SKM-1 (cell line): ENCODE data around the gene ZDHHC1.

Experiments
- DNase-seq: peaks from one replicate; lab custom pipeline; 2025; ENCODE audit not compliant: unreplicated experiment; lab: John Stamatoyannopoulos, UW

Gene ZDHHC1

DNA sequence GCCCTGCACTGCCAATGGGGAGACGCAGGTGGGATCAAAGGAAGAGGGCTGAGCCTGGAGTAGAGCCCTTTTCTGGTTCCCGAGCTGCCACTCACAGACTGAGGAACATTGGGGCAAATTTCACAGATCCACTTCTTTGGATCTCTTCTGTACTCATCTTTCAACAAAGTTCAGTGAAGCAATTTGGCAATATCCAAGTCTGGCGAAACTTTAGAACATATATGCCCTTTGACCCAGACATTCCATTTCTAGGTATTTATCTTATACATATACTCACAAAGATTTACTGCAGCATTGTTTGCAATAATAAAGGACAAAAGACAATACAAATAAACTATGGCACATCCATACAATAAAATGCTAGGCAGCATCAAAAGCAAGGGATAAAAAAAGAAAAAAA lies 4.9 kb downstream of the ZDHHC1 start:
- no peak for DNase-seq

DNA sequence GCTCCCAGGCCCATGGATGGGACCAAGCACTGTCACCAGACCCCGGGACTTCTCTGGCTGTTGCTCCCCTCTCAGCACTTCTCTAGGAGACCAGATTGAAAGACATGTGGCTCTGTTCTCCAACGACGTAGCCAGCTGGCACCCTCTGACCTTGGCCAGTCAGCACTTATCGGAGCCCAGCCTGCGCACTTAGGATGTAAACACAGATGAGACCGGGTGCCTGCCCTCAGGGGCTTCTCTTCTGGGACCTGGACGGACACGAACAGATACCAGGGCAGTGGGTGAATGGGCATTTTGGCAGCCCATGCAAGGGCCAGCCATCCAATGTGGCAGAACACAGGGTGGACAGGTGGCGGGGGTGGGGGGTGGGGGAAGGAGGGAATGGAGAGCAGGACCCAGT lies 6.6 kb downstream of the ZDHHC1 start:
- no peak for DNase-seq

DNA sequence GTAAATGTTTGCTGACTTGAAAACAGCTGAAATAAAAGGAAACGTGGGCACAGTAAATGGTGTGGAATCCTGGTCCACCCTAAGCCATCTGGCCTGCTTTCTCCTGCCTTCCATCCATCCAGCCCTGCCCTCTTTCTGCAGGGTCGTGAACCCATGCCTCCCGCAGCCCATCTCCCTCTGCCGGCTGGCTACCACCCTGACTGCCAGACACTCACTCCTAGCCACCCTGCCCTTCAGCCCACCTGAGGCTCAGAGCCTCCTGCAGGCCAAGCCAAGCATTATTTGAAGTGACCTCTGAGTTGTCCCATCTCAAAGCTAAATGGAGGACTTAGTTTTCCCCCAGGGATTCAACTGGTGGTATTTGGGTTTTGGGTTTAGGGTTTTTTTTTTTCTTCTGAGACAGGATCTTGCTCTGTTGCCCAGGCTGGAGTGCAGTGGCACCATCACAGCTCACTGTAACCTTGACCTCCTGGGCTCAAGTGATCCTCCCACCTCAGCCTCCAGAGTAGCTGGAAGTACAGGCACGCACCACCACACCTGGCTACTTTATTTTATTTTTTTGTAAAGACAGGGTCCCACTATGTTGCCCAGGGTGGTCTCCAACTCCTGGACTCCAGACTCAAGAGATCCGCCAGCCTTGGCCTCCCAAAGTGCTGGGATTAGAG lies 8.4 kb downstream of the ZDHHC1 start:
- DNase-seq, result no peak

DNA sequence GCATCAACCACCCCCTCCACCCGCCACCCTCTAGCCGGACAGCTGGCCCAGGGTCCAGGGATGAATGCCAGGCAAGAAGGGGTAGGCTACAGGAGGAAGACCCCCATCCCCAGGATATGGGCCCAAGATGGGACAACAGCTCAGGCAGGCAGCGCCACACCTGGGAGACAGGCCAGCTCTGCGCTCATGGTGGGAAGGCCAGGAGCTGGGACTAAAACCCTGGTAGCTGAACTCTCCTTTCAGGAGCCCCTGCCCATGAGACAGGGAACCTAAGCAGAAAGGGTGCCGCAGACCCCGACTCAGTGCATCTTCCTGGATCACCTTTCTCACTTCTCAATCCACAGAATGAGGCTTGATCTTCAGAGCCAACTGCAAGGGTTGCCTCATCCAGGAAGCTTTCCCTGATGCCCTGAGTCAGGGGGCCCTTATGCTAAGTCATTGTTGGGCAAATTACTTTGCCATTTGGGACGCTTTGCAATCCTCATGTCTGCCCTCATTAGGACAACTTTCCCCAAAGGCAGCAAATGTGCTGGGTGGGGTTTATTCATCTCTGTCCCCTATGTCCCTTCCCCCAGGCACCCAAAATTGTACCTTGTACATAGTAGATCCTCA lies 9.0 kb downstream of the ZDHHC1 start:
- no peak for DNase-seq

DNA sequence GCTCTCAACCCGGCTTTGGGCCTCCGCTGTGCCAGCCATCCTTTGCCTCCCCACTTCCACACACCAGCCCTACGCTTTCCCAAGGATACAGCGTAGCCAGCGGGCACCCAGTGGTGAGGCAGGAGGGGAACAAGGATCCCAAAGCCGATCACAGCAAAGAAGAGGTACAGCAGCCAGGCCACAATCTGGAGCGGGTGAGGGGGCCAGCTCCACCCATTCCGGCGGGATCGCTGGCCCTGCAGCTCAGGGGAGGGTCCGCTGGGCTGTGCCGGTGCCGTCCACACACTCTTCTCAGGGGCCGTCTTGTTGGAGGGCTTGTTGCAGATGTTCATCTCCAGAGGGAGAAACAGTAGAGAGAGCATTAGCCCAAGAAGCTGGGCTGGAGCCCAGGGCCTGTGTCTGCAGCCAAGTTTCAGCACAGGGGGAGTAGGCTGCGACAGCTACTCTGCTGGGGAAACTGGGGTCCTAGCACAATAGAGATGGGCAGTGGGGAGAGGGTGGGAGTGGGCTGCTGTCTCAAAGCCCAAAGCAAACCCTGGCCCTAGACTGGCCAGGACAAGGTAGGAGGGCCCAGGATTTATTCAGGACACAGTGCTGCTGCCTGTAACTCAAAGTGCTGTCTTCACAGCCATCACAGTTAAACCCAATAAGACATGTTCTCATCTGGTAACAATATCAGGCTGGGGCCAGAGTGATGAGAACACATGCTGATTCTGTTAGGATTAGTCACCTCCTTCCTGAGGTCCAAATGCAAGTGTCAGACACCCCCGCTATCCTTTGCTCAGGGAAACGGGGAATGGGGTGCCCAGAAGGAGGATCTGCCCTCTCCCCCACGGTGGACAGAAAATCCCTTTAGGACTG lies 9.9 kb downstream of the ZDHHC1 start:
- DNase-seq, result no peak

DNA sequence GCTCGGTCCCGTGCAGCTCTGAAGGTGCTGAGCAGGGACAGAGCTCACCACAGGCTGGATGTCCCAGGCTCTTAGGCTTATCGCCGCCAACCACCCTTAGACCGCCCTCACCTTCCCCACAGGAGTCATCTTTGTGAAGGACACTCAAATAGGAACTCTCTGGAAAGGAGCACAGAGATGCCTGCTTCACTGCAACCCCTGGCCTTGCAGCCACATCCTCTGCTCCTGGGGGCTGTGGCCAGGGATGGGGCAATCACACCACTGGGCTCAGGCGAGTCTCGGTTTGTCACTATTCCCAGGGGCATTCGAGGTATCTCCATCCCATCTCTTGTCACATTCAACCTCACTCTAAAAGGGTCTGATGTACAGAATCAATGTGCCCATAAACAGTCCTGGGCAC lies 10.9 kb downstream of the ZDHHC1 start:
- DNase-seq, result no peak

DNA sequence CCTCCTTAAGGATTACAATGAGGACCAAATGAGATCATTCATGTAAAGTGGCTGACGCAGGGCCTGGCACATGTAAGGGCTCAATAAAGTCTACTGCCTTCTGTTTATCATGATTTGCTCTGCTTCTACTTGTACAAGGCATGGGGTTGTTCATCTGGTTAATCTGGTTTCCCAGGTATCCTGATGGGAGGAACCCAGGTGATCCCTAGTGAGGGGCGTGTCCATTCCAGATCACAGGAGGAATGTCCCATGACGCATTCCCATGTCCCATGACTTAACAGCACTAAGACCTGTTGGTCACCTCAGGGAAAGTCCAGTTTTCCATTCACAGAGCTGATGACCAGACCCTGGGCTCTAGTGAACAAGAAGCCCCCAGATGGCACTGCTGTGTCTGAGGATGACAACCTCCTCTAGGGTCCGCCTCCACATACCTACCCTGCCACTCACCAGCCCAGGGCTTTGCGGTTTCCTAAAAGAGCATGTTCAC lies 11.5 kb downstream of the ZDHHC1 start:
- no peak for DNase-seq

DNA sequence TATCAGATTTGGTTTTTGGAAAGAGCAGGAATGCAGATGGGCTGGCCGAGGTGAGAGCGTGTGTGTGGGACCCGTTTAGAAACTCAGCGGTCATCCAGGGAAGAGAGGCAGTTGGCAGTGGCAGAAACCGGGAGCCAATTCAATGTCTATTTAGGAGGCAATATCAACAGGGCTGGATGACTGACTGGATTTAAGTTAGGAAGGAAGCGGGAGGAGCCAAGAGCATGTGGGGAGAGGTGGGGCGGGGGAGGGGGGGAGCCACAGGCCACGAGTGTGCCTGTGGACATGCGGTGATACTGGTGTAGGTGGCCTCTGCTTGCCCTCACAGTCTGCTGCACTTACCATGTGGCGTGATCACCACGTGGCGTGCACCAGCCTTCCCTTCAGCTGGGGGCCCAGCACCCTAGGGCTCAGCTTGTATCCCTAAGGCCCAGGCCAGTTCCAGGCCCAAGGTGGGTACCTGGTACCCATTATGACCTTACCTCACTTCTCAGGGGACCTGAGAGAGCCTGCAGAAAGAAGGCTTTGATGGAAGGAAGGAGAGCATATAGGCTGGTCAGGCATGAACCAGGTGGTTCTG lies 12.2 kb downstream of the ZDHHC1 start:
- DNase-seq, result no peak

DNA sequence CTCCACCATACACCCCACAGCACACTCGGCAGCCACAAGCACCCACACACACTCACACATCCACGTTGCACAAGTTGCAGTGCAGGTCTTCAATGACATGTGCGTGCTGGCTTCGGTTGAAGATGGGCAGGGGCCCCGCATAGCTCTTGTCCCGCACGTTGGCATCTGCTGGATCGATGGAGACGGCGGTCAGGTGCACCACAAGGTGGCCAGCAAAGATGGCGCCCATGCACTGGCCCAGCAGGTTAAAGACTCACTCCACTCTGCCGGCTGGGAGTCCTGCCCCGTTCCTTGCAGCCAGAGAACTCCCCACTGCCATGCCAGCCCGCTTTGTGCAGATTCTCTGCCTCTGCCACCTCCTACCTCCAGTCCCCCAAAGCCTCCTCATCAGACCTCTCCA lies 15.4 kb downstream of the ZDHHC1 start:
- DNase-seq, result no peak

DNA sequence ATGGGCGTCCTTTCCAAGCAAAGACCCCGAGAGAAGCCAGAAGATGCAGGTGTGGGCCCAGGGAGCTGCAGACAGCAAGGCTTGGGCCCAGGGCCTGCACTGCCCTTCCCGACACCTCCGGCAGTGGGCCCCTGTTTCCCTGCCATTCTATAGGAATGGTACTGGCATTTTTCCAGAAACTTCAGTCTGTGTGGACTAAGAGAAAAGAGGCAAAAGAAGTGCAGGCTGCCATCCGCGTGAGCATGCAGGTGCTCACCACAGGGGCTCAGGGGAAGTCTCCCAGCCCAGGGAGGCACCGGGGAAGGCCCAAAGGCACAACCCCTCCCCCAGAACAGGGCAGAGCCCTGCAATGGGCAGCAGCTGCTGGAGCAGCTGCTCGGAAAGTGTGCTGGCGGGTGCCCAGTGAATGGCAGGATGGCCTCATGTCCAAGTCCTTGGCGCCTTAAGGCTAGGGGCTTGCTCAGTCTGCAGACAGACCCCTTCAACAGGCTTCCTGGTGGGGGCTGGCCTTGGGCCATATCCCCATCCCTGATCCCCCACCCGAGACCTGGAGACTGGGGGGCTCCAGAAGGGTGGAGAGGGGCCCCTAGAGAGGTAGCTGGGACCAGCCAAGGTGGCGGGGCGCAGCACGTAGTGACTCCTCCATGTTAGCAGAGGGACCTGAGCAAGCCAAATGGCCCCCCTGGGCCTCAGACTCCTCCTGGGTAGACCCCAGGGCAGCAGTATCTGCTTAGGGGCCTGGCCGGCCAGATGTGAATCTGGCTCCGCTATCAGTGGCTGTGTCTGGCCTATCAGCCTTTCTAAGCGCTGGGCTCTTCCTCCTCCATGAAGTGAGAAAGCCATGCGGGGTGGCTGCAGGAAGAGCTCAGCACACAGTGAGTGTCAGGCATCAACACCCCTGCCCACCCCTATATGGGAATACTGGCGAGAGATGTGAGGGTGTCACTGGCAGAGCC lies 16.2 kb downstream of the ZDHHC1 start:
- DNase-seq, result no peak

DNA sequence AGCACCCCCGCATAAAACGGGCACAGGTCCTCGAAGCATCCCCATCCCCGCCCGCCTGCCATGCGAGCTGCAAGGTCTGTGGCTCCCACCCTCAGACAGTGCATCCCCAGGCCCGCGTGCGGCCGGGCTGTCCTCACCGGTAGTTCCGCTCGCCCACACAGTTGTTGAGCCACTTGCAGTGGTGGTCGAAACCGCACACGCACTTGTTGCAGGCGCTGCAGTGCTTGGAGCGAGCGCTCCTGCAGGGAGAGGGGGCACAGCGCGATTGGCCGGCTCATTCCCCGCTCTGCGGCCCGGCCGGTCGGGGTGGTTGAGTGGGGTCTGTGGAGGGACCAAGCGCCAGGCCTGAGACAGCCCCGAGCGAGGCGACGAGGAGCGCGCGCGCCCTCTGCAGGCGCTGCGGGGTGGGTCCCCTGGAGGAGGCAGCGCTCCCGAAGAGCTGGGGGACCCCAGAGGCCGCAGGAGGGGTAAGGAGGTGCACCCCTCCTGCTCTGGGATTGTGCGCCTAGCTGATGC lies 17.0 kb downstream of the ZDHHC1 start:
- peak; percentile 11 for DNase-seq

DNA sequence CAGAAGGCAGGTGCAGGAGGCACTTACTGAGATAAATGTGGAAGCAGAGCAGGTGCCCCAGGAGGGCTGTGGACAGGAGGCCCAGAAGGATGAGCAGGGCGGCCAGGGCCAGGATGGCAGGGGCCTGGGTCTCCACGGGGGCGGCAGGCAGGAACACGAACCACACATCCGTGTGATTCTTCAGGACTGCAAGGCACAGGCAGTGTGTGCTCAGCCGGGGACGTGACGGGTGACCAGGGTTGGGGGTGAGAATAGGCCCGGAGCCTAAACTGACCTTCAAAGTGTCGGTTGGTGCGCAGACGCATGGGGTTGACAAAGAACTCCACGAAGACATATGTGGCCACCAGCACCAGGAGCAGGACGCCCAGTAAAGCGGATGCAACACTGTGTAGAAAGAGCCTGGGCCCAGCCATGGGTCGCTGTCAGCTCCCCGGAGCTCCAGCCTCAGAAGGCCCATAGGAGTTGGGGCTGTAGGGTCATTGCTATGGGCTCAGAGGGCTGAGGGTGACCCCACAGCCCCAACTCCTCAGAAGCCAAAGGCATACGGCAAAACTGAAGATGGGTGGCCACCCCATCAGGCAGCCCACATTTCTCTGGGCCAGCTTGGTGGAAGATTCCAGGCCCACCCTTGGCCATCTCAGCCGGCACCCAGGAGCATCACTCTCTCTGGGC lies 17.6 kb downstream of the ZDHHC1 start:
- no peak for DNase-seq

DNA sequence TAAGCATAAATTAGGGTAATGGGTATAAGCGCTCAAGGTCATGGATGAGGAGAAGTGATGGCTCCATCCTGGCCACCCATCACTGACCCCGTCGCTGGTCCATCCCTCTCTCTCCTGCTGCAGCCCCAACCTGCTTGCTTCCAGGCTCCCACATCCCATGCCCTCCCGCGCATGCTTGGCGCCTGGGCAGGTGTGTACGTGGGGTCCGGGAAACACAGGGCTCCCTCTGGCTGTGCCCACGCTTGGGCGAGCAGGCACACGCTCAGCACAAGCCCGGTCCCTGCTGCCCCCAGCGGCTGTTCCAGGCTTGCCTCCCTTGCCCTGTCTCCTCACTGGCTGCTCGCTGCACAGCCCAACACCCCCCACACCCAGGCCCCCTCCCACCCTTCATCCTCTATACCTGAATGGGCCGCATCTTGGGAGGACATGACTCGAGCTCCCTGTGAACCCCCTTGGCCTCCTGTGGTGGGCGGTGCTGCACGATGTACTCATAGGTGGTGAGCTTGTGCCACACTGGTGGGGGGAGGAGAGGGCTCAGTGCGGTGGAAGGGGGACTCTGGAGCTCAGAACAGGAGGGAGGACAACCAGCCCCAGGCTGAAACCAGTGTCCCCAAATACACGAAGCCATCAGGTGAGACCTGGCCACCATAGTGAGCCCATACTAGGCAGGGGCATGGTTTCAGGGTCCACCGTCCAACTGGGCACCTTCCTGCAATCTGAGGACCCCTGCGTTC lies 18.3 kb downstream of the ZDHHC1 start:
- no peak for DNase-seq

DNA sequence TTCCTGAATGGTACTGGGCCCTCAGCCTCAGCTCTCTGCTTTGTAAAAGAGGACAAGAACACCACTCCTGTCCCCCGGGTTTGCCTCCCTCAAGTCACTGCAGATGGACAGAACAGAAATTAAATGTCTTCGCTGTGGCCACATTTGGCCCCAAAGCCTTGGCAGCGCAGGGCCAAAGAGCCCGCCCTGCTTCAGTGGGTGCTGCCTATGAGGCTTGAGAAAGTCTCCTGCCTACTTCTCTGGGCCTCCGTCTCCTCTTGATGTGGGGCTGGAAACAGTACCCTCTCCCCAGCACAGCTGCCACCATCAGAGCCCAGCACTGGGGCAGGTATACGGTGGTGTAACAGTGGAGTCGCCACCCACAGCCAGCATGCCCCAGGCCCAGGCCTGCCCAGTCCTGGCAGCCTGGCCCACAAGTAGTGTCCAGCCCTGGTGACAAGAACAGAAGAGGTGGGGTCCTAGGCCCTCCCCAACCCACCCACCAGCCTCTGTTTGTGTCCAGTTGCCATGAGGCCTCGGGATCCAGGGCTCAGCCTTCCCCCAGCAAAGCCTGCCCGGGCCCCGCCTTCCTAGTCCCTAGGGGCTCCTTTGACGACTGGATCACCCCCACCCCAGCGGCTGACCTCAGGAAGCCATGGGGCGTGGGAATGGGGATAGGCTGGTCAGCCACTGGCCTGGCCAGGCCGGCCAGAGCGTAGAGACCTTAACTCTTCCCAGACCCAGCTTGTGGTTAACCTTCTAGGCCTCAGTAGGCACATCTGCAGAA lies 19.1 kb downstream of the ZDHHC1 start:
- DNase-seq, result no peak

DNA sequence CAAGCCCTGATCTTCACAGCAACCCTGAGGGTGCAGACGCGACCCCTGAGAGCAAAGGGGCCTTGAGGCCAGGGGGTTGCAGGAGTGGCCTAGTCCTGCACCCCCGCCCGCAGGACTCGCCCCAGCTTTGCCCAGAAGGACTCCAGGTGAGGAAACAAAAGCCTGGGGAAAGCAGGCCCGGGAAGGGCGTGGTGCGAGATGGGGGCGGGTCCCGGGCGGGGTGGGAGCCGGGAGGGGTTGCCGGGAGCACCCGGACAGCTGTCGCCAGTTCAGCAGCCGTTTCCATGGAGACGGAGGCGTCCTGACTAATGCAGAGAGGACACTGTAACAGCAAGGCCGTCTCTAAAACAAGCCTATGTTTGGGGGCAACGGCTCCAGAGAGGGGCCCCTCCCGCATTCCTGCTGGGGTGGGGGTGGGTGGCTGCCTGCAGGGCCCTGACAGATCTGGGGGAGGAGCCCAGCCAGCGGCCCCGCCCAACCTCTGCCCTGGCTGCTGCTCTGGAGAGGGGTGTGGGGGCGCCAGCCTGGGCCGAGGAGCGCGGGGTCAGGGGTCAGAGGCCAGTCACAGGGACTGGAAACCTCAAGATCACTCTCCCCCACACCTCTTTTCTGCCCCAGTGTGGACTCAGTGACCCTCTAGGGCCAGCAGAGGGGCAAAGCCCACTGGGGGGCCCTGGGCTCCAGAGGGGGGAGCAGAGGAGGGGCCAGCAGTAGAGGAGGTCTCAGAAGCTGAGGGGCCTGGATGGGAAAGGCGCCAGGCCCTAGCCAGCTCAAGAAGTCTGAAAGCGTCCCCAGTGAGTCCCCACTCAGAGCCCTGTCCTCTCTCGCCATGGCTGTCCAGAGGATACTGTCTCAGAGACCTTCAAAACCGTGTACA lies 19.9 kb downstream of the ZDHHC1 start:
- no peak for DNase-seq

DNA sequence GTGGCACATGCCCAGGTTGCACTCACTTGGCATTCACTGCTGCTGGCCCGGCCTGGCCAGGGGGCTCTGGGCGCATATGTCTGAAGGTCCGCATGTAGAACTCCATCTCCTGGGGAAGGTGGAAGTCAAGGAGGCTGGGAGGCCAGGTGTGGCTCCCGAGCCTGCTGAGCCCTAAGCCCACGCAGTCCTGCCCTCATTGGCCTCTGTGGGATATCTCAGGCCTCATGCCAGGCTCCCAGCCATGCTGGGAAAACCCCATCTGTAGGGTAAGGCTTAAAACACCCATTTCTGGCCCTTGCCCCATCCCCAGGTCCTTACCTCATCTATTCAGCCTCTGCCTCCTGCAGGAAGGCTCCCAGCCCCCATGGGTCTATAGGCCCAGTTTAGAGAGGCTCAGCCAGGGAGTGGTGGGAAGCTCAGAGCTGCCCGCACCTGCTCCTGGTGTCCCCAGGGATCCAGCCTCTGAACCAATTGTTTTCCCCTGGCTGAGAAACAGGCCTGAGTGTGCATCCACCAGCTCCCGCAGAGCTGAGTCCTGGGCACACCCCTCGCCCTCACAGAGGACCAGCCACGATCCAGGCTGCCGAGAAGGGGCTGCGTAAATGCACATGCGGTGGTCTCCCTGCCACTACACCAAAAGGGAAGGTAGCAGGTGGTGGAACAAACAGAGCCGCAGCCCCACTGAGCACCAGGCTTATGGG lies 20.7 kb downstream of the ZDHHC1 start:
- no peak for DNase-seq

DNA sequence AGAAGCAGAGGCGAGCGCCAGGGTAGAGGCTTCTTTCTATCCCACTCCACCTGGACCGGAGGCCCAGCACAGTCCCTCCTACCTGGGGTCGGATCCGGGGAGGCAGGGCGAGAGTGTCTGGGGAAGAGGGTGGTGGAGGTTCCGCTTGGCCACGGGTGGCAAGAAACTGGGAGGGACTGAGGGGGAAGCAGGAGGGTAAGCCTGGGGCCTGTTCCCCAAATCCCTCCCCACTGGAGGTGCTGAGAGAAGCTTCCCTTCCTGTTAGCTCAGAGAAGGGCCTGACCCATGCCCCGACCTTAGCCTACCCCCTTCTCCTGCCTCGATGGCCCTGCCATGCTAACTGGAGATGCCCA lies 21.2 kb downstream of the ZDHHC1 start:
- DNase-seq, result no peak
